H9 (cell line): Measurements from ENCODE around the gene PCDH9. TPM values are rescaled to one million over a fixed set of nuclear protein-coding genes. Genes with fewer than 3 reads are reported as not detected.

Experiments
- DNase-seq: peaks from one replicate; pipeline ENCODE4 v3.0.0-alpha.2; 2017
- H2AFZ ChIP-seq: one replicate; pipeline ENCODE4 v1.6.1; 2013; ENCODE audit warnings: mild to moderate bottlenecking, low read length, control low read depth, moderate library complexity
- H2AK5ac ChIP-seq: 2 replicates; pipeline ENCODE4 v1.6.1; 2013; ENCODE audit warnings: low read length, control low read depth, mixed read lengths; ENCODE audit not compliant: insufficient read length
- H2BK120ac ChIP-seq: one replicate; pipeline ENCODE4 v1.6.1; 2013; ENCODE audit warnings: low read depth, mild to moderate bottlenecking, low read length, control low read depth, inconsistent platforms; ENCODE audit not compliant: poor library complexity, severe bottlenecking
- H2BK12ac ChIP-seq: 2 replicates; pipeline ENCODE4 v1.6.1; 2013; ENCODE audit warnings: low read length, control low read depth, mixed read lengths, low read depth; ENCODE audit not compliant: insufficient read length
- H2BK15ac ChIP-seq: 2 replicates; pipeline ENCODE4 v1.6.1; 2013; ENCODE audit warnings: low read depth, low read length, control low read depth
- H2BK20ac ChIP-seq: one replicate; pipeline ENCODE4 v1.6.1; 2013; ENCODE audit warnings: low read depth, mild to moderate bottlenecking, low read length, control low read depth, inconsistent platforms; ENCODE audit not compliant: poor library complexity, severe bottlenecking
- H2BK5ac ChIP-seq: 2 replicates; pipeline ENCODE4 v1.6.1; 2013; ENCODE audit warnings: low read length, control low read depth, mixed read lengths; ENCODE audit not compliant: insufficient read length
- H3K14ac ChIP-seq: 2 replicates; pipeline ENCODE4 v1.6.1; 2013; ENCODE audit warnings: low read length, control low read depth; ENCODE audit not compliant: insufficient read depth
- H3K18ac ChIP-seq: 2 replicates; pipeline ENCODE4 v1.6.1; 2013; ENCODE audit warnings: low read depth, mild to moderate bottlenecking, mixed read lengths, low read length, control low read depth; ENCODE audit not compliant: insufficient read length
- H3K23ac ChIP-seq: 2 replicates; pipeline ENCODE4 v1.6.1; 2013; ENCODE audit warnings: low read length, control low read depth, mixed read lengths, low read depth; ENCODE audit not compliant: insufficient read length
- H3K23me2 ChIP-seq: 2 replicates; pipeline ENCODE4 v1.6.1; 2013; ENCODE audit warnings: low read depth, mild to moderate bottlenecking, mixed read lengths, low read length, control low read depth; ENCODE audit not compliant: insufficient read length, poor library complexity, severe bottlenecking
- H3K27ac ChIP-seq: 2 replicates; pipeline ENCODE4 v1.5.1; 2013; ENCODE audit warnings: low read length, control low read depth, mixed read lengths, low read depth; ENCODE audit not compliant: insufficient read length
- H3K27me3 ChIP-seq: 2 replicates; pipeline ENCODE4 v1.6.1; 2013; ENCODE audit warnings: low read length, control low read depth, inconsistent platforms; ENCODE audit not compliant: insufficient read depth
- H3K4ac ChIP-seq: 2 replicates; pipeline ENCODE4 v1.6.1; 2013; ENCODE audit warnings: low read depth, mild to moderate bottlenecking, control low read depth, inconsistent platforms, low read length, moderate library complexity
- H3K4me1 ChIP-seq: 2 replicates; pipeline ENCODE4 v1.6.1; 2013; ENCODE audit warnings: low read length, control low read depth, inconsistent platforms; ENCODE audit not compliant: insufficient read depth
- H3K4me2 ChIP-seq: 2 replicates; pipeline ENCODE4 v1.6.1; 2013; ENCODE audit warnings: low read length, control low read depth, mixed read lengths; ENCODE audit not compliant: insufficient read length, insufficient read depth
- H3K56ac ChIP-seq: 2 replicates; pipeline ENCODE4 v1.6.1; 2013; ENCODE audit warnings: low read depth, mild to moderate bottlenecking, mixed read lengths, low read length, control low read depth; ENCODE audit not compliant: insufficient read length
- H3K79me1 ChIP-seq: 2 replicates; pipeline ENCODE4 v1.6.1; 2013; ENCODE audit warnings: low read depth, mild to moderate bottlenecking, moderate library complexity, low read length, control low read depth, inconsistent platforms; ENCODE audit not compliant: insufficient read depth, poor library complexity, severe bottlenecking
- H3K79me2 ChIP-seq: 2 replicates; pipeline ENCODE4 v1.6.1; 2013; ENCODE audit warnings: low read length, control low read depth, inconsistent platforms; ENCODE audit not compliant: insufficient read depth
- H3K9ac ChIP-seq: 2 replicates; pipeline ENCODE4 v1.6.1; 2013; ENCODE audit warnings: low read length, control low read depth, mixed read lengths; ENCODE audit not compliant: insufficient read length; ENCODE audit errors: extremely low read depth
- H3K9me3 ChIP-seq: one replicate; pipeline ENCODE4 v1.6.1; 2013; ENCODE audit warnings: low read depth, low read length, inconsistent platforms; ENCODE audit not compliant: control insufficient read depth
- H3T11ph ChIP-seq: one replicate; pipeline ENCODE4 v1.6.1; 2013; ENCODE audit warnings: mild to moderate bottlenecking, low read length, control low read depth, inconsistent platforms
- H4K20me1 ChIP-seq: one replicate; pipeline ENCODE4 v1.6.1; 2013; ENCODE audit not compliant: control insufficient read depth, insufficient read length, insufficient read depth
- H4K5ac ChIP-seq: 2 replicates; pipeline ENCODE4 v1.6.1; 2013; ENCODE audit warnings: low read depth, mild to moderate bottlenecking, mixed read lengths, low read length, control low read depth; ENCODE audit not compliant: insufficient read length
- H4K8ac ChIP-seq: replicated peaks from 2 replicates; pipeline ENCODE4 v1.6.1; 2013; ENCODE audit warnings: low read length, control low read depth, mixed read lengths, low read depth; ENCODE audit not compliant: insufficient read length
- H4K91ac ChIP-seq: 2 replicates; pipeline ENCODE4 v1.6.1; 2013; ENCODE audit warnings: low read depth, mild to moderate bottlenecking, moderate library complexity, mixed read lengths, low read length, control low read depth; ENCODE audit not compliant: insufficient read length
- H3K27ac Mint-ChIP-seq, 3 experiments: 2 replicates in 2 of 3; 3 replicates in 1 of 3; pipeline ENCODE4 v1.8.0; 2020 to 2021; ENCODE audit warnings: mixed read lengths in 3 of 3, mild to moderate bottlenecking in 1 of 3, moderate library complexity in 1 of 3
- H3K27me3 Mint-ChIP-seq: 2 replicates; pipeline ENCODE4 v1.8.0; 2021; ENCODE audit warnings: low read depth, mild to moderate bottlenecking, moderate library complexity, mixed read lengths
- H3K36me3 Mint-ChIP-seq, 3 experiments: 2 replicates in 2 of 3; 3 replicates in 1 of 3; pipeline ENCODE4 v1.8.0; 2020 to 2021; ENCODE audit warnings: low read depth in 3 of 3, mixed read lengths in 3 of 3; ENCODE audit not compliant: insufficient read depth in 1 of 3
- H3K4me1 Mint-ChIP-seq, 2 experiments: 2 replicates each; pipeline ENCODE4 v1.8.0; 2020; ENCODE audit warnings: mixed read lengths in 2 of 2
- H3K4me3 Mint-ChIP-seq, 2 experiments: 2 replicates in 1 of 2; 3 replicates in 1 of 2; pipeline ENCODE4 v1.8.0; 2020 to 2021; ENCODE audit warnings: mild to moderate bottlenecking in 2 of 2, mixed read lengths in 2 of 2, moderate library complexity in 1 of 2
- H3K9me3 Mint-ChIP-seq, 2 experiments: 2 replicates in 1 of 2; 3 replicates in 1 of 2; pipeline ENCODE4 v1.8.0; 2020; ENCODE audit warnings: mild to moderate bottlenecking in 2 of 2, mixed read lengths in 2 of 2, moderate library complexity in 1 of 2
- WGBS: extraction: QIAGEN DNeasy Blood & Tissue Kit; methylation state at CpG from one replicate; pipeline ENCODE4 v1.1.7; 2013; ENCODE audit warnings: missing lambda C conversion rate, low lambda C conversion rate, mixed read lengths; ENCODE audit not compliant: insufficient read length; ENCODE audit errors: extremely low coverage; 5-methylcytosine and 5-hydroxymethylcytosine counted together
- total RNA-seq: library from RNA; stranded (reverse); gene quantifications from 2 replicates; pipeline ENCODE4 v1.2.1, GENCODE V29; 2021
- TF ChIP-seq, protein P1 (sequence below): fragments of 200-600 bp; sonication (generic); conservative IDR thresholded peaks from 3 replicates; pipeline ENCODE4 v1.8.0; 2021; ENCODE audit warnings: antibody characterized with exemption, mild to moderate bottlenecking

The PCDH9 gene
- total RNA-seq, 1 experiment from 2014 or later = 0.11 TPM

DNA sequence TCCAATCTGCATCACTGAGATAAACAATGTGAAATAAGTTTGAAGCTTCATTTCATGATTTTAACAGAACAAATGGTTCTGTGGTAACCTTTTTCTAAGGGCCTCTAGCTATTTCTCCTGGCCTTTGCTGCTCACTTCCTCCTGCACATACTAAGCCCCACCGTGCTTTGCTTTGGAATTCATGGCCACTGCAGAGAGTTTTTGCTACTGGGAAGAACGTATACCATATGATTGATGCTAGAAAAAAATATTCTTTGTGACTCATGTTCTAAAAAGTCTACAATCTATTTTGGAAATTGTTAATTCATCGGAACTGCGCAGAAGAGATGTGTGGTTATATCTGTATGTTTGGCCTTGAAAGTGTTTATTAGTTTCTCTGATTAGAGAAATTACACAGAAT, 747.3 kb downstream of the PCDH9 start:
- no peak overlapping the region for H2BK120ac ChIP-seq
- no peak overlapping the region for H2BK12ac ChIP-seq
- WGBS = no CpG with 5 or more reads among the region's 4 CpGs
- no peak overlapping the region for H3K4ac ChIP-seq
- H3K18ac ChIP-seq = no peak overlapping the region
- TF ChIP-seq, protein P1, sequence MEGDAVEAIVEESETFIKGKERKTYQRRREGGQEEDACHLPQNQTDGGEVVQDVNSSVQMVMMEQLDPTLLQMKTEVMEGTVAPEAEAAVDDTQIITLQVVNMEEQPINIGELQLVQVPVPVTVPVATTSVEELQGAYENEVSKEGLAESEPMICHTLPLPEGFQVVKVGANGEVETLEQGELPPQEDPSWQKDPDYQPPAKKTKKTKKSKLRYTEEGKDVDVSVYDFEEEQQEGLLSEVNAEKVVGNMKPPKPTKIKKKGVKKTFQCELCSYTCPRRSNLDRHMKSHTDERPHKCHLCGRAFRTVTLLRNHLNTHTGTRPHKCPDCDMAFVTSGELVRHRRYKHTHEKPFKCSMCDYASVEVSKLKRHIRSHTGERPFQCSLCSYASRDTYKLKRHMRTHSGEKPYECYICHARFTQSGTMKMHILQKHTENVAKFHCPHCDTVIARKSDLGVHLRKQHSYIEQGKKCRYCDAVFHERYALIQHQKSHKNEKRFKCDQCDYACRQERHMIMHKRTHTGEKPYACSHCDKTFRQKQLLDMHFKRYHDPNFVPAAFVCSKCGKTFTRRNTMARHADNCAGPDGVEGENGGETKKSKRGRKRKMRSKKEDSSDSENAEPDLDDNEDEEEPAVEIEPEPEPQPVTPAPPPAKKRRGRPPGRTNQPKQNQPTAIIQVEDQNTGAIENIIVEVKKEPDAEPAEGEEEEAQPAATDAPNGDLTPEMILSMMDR = no peak
- peaks cover 0 to 5% (median 0%) of the 10 kb centered on the region in 3 experiments; a peak in 2 of 7 replicates for H3K36me3 Mint-ChIP-seq
- H3K9ac ChIP-seq = no peak overlapping the region
- H3K14ac ChIP-seq = no peak overlapping the region
- no peaks in the 10 kb centered on the region for H4K20me1 ChIP-seq
- H3K4me2 ChIP-seq = no peak overlapping the region
- no peaks in the 10 kb centered on the region for H3K23me2 ChIP-seq
- H2BK15ac ChIP-seq = no peak overlapping the region
- no peak overlapping the region for H3K27ac Mint-ChIP-seq
- H3K27me3 ChIP-seq = no peaks in the 10 kb centered on the region; the same call in 1 of the 2 replicates
- no peak overlapping the region for H3K4me3 Mint-ChIP-seq
- no peak overlapping the region for H4K5ac ChIP-seq
- H4K91ac ChIP-seq = no peak overlapping the region
- no peak overlapping the region for H3T11ph ChIP-seq
- H2BK5ac ChIP-seq = no peak overlapping the region
- peaks cover 0 to 6% of the 10 kb centered on the region in 2 experiments; a peak in 3 of 5 replicates for H3K9me3 Mint-ChIP-seq
- H3K9me3 ChIP-seq = no peaks in the 10 kb centered on the region
- no peak overlapping the region for H3K56ac ChIP-seq
- no peaks in the 10 kb centered on the region for H3K79me2 ChIP-seq
- no peak overlapping the region for H4K8ac ChIP-seq
- H3K27me3 Mint-ChIP-seq = no peaks in the 10 kb centered on the region
- no peak overlapping the region for H3K23ac ChIP-seq
- H3K27ac ChIP-seq = no peak overlapping the region
- H3K4me1 Mint-ChIP-seq = no peaks in the 10 kb centered on the region
- no peaks in the 10 kb centered on the region for H3K79me1 ChIP-seq
- no peak overlapping the region for H2AFZ ChIP-seq
- H3K4me1 ChIP-seq = no peaks in the 10 kb centered on the region
- H2BK20ac ChIP-seq = no peak overlapping the region
- no peak overlapping the region for H2AK5ac ChIP-seq
- no peak for DNase-seq
